HG03039 (cell line): Measurements from ENCODE around the gene ATP8A2.
"Not testable (repeated sequence)": the region's sequence is repeated elsewhere in the genome, so short reads cannot be mapped to it uniquely, and the experiment has no call there.

Experiments used
- ATAC-seq: cut with Tn5 transposase; IDR thresholded peaks from one replicate; pipeline ENCODE4 v1.9.1; 2021; ENCODE audit warnings: mild to moderate bottlenecking, moderate library complexity; ENCODE audit not compliant: unreplicated experiment

Gene ATP8A2

GRCh38 chr13:25761041-25761440, 389.3 kb downstream of the ATP8A2 start:
- no peak for ATAC-seq

DNA sequence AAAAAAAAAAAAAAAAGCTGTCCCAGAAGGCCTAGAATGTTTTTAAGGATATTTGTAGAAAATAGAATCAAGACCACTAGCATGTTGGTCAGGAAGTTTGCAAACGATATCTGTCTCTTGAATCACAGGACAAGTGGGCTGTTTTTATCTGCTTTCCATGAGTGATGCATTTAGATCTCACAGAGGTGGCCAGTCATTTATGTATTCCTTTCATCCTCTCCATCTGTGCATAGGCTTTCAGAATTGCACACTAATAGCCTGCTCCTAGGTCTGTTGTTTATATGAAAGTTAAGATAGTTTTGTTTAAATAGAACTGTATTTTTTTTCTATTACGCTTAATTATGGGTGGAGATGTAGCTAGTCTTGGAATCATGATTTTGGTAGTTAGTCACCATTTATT, 390.5 kb downstream of the ATP8A2 start:
- no peak for ATAC-seq

GRCh38 chr13:25762795-25763377, 391.1 kb downstream of the ATP8A2 start:
- ATAC-seq: no peak

- ATAC-seq: no peak
Observed at GRCh38 chr13:25764378-25764777, 392.6 kb downstream of the ATP8A2 start.

- no peak for ATAC-seq
Observed at GRCh38 chr13:25765266-25765665, 393.5 kb downstream of the ATP8A2 start.

DNA sequence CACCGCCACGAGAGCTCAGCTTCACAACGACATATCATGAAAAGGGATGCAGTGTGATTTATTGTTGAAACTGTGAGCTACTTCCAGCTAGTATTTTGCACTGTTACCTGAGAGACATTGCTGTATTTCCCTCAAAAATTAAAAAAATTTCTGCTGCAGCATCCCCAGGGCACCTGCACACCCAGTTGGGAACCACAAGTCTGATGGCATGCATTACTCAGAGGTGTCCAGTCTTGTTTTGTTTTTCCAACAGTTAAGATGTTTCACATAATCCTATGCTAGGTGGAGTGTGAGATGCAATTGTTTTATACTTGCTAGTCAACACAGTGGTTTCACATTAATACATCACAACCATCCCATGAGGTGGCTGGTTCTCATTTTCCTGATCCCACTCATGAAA, 394.8 kb downstream of the ATP8A2 start:
- ATAC-seq: no peak

- no peak for ATAC-seq
Observed at GRCh38 chr13:25766991-25767390, 395.2 kb downstream of the ATP8A2 start.

- ATAC-seq: no peak
Observed at GRCh38 chr13:25768376-25768775, 396.6 kb downstream of the ATP8A2 start.

DNA sequence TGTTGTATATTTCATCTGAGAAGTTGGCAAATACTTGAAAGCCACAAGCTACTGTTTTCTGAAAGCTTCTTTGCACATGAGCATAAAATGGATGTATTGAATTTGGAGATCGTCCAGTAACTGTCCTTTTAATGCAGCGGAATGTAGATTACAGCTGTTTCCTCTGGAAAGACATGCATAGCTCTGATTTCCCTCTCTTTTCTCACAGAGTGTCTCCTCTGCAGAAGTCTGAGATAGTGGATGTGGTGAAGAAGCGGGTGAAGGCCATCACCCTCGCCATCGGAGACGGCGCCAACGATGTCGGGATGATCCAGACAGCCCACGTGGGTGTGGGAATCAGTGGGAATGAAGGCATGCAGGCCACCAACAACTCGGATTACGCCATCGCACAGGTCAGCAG, 397.1 kb downstream of the ATP8A2 start:
- ATAC-seq: no peak

DNA sequence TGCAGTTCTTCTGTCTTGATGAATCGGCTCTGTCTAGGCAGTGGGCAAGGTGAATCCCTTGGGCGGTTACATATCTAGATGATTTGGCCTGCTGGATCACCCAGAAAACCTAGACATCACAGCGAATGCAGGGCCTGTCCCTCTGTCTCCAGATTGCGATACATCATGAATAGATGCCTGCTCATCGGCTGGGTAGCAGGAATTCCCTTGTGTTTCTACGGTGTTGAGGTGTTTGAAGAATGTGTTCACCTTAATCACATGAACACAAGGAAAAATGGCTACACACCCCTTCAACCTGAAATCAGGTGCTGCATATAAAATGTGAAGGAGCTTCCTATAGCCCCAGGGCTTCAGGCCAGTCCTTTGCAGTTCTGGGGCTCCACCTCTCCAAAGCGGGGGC, 398.8 kb downstream of the ATP8A2 start:
- ATAC-seq: no peak

DNA sequence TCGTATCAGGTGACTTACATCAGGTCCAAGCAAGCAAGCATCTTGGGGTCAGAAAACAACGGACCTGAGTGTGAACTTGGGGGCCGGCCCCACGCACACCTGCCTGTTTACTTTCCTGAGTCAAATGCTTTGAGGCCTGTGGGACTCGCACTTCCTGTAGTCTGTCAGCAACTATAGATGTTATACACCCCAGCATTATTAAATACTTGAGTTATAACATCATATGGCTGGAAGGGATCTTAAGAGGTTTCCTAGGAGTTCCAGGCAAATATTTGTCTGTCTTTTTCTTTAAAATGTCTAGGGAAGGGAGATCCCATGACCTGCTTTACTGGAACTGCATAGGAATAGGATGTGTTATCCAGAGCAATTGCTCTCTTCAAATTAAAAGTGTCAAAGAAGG, 399.4 kb downstream of the ATP8A2 start:
- ATAC-seq: no peak

DNA sequence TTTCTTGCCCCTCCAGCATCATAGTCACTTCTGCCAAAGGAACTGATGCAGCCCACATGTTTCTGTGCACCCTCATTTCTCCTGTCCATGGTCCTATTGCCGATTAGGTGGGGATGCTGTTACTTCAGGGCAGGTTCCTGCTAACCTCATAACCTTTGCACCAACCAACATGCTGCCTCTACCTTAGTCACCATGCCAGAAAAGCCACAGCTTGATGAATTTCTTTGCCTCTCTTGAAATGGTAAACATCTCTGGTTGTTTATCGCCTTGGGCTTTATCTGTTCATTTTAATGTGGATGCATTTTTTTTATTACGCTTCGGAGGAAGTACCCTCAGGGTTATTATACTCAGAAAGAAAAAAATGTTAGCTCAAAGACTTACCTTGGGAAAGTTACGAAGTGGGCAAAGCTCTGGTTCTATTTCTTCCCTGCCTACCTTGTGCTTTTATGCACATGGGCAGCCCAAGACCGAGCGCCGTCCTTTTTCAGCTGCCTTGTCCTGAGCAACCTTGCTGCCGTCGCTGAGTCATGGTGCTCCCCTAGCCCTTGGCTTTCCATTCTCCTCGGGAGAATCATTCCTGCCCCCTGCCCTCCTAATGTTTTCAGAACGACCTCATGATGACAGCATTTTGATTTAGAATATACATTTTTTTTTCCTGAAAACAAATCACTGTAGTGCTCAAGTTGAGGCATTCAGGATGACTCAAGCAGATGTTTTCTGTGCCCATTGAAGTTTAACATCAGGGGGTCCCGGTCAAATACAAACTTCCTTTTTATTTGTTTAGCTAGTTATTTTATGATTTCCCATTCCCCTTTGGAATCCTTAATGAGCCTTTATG, 400.1 kb downstream of the ATP8A2 start:
- no peak for ATAC-seq

DNA sequence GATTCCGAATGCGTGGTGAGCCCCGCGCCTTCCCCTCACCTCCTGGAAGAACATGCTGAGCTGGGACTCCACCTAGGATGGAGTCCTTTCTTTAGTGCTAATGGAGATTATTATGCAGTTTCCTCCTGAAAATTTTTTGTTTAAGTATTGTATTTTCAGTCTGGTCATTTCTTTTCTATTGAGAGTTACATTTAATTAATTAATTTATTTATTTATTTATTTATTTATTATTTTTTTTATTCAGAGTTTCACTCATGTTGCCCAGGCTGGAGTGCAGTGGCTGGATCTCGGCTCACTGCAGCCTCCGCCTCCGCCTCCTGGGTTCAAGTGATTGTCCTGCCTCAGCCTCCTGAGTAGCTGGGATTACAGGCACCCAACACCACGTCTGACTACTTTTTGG, 400.8 kb downstream of the ATP8A2 start:
- not testable (repeated sequence) for ATAC-seq

DNA sequence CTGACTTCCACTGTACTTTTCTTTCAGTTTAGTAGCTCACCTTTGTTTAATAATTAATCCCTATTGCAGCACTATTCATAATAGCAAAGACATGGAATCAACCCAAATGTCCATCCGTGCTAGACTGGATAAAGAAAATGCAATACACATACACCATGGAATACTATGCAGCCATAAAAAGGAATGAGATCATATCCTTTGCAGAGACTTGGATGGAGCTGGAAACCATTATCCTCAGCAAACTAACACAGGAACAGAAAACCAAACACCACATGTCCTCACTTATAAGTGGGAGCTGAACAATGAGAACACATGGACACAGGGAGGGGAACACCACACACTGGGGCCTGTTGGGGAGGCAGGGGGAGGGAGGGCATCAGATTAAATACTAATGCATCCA, 402.3 kb downstream of the ATP8A2 start:
- ATAC-seq: not testable (repeated sequence)

- no peak for ATAC-seq
Observed at GRCh38 chr13:25775275-25775674, 403.5 kb downstream of the ATP8A2 start.

GRCh38 chr13:25775986-25776385, 404.2 kb downstream of the ATP8A2 start:
- ATAC-seq: no peak

GRCh38 chr13:25776722-25777121, 404.9 kb downstream of the ATP8A2 start:
- ATAC-seq: no peak

DNA sequence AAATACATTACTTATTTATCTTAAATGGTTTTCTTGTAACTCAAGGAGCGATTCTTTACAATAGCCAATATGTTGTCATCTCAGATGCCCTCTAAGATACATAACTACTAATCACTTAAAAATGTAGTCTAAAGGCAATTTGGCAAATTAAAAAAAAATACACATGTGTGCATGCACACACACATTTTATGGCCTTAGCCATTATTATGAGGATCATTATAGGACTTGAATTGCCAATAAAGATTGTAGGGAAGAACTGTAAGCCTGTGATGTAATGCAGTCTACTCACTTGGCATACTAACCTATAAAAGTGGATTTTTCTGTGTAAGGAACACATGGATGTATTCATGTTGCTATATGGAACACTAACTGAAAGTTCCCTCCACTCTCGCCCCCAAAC, 405.7 kb downstream of the ATP8A2 start:
- ATAC-seq: no peak

GRCh38 chr13:25778365-25778764, 406.6 kb downstream of the ATP8A2 start:
- no peak for ATAC-seq

- no peak for ATAC-seq
Observed at GRCh38 chr13:25778808-25779305, 407.1 kb downstream of the ATP8A2 start.

GRCh38 chr13:25783076-25783475, 411.3 kb downstream of the ATP8A2 start:
- ATAC-seq: no peak

GRCh38 chr13:25783601-25784024, 411.8 kb downstream of the ATP8A2 start:
- ATAC-seq: no peak
